Measurements from ENCODE around the gene DGCR2. TPM values are rescaled to one million over a fixed set of nuclear protein-coding genes. Genes with fewer than 3 reads are reported as not detected.
"Not testable (repeated sequence)": the region's sequence is repeated elsewhere in the genome, so short reads cannot be mapped to it uniquely, and the experiment has no call there.

The DGCR2 gene
- total and polyA plus RNA-seq, 5 experiments from 2014 or later = 29.5 to 66.6 (median 61.8) TPM

- ATAC-seq = no peak
- Mint-ChIP-seq H3K4me3 (peak overlapping the region in 1 of 10 donors; percentile 41), H3K36me3 (peaks cover 0 to 89% (median 12%) of the 10 kb centered on the region in 3 donors), H3K27ac (peak overlapping the region in 8 of 10 donors; percentile 12 to 86 (median 70)), H3K9me3 (no peaks in the 10 kb centered on the region), H3K27me3 (no peaks in the 10 kb centered on the region), H3K4me1 (peaks cover 2 to 27% (median 13%) of the 10 kb centered on the region in 4 donors)
- no peak for DNase-seq
- POLR2A ChIA-PET = no interaction called here
Observed at GRCh38 chr22:19058713-19059451, 63.3 kb downstream of the DGCR2 start.

GRCh38 chr22:19057999-19058491 lies 64.2 kb downstream of the DGCR2 start:
- ATAC-seq (no peak), DNase-seq (no peak)
- H3K9me3 Mint-ChIP-seq = no peaks in the 10 kb centered on the region
- H3K27ac Mint-ChIP-seq = peak overlapping the region in 6 of 10 donors; percentile 38 to 85 (median 75)
- POLR2A ChIA-PET = interaction anchor here (0.7 kb wide), 1 partner anchor 8 kb away, joined by 3 read pairs; no protein-coding TSS in a partner anchor
- H3K4me3 Mint-ChIP-seq = no peak overlapping the region
- no peaks in the 10 kb centered on the region for H3K27me3 Mint-ChIP-seq
- peaks cover 0 to 91% (median 12%) of the 10 kb centered on the region in 3 donors for H3K36me3 Mint-ChIP-seq
- peaks cover 6 to 27% (median 13%) of the 10 kb centered on the region in 4 donors for H3K4me1 Mint-ChIP-seq

- Mint-ChIP-seq H3K9me3 (no peaks in the 10 kb centered on the region), H3K4me1 (peaks cover 5 to 27% (median 13%) of the 10 kb centered on the region in 4 donors), H3K4me3 (no peak overlapping the region), H3K27ac (peak overlapping the region in 4 of 10 donors; percentile 43 to 80 (median 56)), H3K27me3 (no peaks in the 10 kb centered on the region), H3K36me3 (peaks cover 0 to 91% (median 12%) of the 10 kb centered on the region in 3 donors)
- ATAC-seq = no peak
- POLR2A ChIA-PET = interaction anchor here (0.7 kb wide), 1 partner anchor 9 kb away, joined by 3 read pairs; no protein-coding TSS in a partner anchor
- DNase-seq = no peak
Observed at GRCh38 chr22:19057539-19057938, 64.7 kb downstream of the DGCR2 start.

DNA sequence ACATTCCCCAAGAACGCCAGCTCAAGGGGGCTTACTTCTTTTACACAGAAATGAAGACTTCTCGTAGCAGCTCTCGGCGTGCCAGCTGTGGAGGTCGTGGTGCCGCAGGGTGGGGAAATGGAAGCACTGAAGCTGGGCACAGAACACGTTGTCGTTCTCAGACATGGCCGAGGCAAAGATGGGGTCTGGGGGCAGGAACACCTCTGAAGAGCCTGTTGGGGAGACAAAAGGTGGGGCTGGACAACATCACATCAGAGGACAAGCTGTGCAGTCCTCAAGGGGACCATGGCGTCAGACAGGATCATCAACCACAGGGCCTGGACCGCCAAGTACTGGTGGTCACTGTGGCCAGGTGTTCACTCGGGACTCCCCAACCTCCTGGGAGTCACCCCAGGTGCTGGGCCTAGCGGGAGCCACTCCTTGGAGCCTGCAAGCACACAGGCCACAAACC lies 65.2 kb downstream of the DGCR2 start:
- no peak overlapping the region for H3K4me3 Mint-ChIP-seq
- H3K9me3 Mint-ChIP-seq = no peaks in the 10 kb centered on the region
- peak overlapping the region in 5 of 10 donors; percentile 40 to 60 (median 51) for H3K27ac Mint-ChIP-seq
- no peaks in the 10 kb centered on the region for H3K27me3 Mint-ChIP-seq
- no peak for DNase-seq
- ATAC-seq = no peak
- POLR2A ChIA-PET = no interaction called here
- peaks cover 0 to 93% (median 12%) of the 10 kb centered on the region in 3 donors for H3K36me3 Mint-ChIP-seq
- peaks cover 5 to 27% (median 13%) of the 10 kb centered on the region in 4 donors for H3K4me1 Mint-ChIP-seq

DNA sequence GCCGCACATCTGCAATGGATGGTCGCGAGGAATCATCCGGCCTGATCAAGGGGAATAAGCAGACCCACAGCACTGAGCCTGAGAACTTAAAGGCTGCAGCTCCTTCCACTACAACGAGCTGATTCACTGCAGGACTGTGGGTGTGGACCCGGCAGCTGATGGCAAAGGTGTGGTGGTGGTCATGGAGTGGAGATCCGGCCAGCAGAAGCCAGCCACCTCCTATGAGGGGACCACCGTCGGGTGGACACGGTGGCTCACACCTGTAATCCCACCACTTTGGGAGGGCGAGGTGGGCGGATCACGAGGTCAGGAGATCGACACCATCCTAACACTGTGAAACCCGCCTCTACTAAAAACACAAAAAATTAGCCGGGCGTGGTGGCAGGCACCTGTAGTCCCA lies 66.4 kb downstream of the DGCR2 start:
- Mint-ChIP-seq H3K4me3 (no peak overlapping the region), H3K4me1 (peaks cover 6 to 27% (median 17%) of the 10 kb centered on the region in 4 donors), H3K27ac (peak overlapping the region in 3 of 10 donors; percentile 12 to 59 (median 25)), H3K27me3 (no peaks in the 10 kb centered on the region), H3K9me3 (no peaks in the 10 kb centered on the region), H3K36me3 (peaks cover 0 to 93% (median 12%) of the 10 kb centered on the region in 3 donors)
- POLR2A ChIA-PET = interaction anchor here (0.6 kb wide), 1 partner anchor 11 kb away, joined by 3 read pairs; no protein-coding TSS in a partner anchor
- no peak for ATAC-seq
- no peak for DNase-seq

DNA sequence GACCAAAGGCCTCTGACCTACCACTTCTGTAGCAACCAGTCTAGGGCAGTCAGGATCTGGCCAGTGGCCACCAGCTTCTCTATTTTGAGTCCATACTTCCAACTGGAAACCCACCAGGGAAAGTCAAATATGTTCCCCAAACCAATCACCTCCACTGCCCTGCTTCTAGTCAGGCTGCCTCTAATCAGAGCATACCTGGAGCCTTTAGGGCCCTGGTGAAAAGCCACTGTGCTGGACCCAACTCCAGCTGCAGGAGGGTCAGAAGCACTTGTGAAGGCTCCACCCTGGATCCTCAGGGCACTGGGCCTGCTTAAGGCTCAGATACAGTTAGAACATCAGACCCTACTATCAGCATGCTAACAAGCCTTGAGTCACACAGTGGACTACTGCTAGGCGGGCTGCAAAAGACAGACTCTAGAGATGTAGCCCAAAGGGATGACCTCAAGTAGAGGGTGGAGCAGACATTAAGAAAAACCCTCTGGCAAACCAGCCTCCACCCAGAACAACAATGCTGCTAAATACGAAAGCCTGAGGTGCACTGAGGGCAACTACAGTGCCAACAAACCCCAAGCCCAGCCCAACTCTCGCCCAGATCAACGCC lies 69.2 kb downstream of the DGCR2 start:
- Mint-ChIP-seq H3K27me3 (no peaks in the 10 kb centered on the region), H3K4me3 (no peak overlapping the region), H3K4me1 (peaks cover 6 to 15% (median 12%) of the 10 kb centered on the region in 4 donors), H3K27ac (peak overlapping the region in 3 of 10 donors; percentile 2 to 68 (median 19)), H3K9me3 (no peaks in the 10 kb centered on the region), H3K36me3 (peaks cover 0 to 95% (median 9%) of the 10 kb centered on the region in 3 donors)
- POLR2A ChIA-PET = no interaction called here
- ATAC-seq (no peak), DNase-seq (no peak)

GRCh38 chr22:19051381-19052072 lies 70.7 kb downstream of the DGCR2 start:
- Mint-ChIP-seq H3K27me3 (no peaks in the 10 kb centered on the region), H3K4me3 (no peak overlapping the region), H3K4me1 (peaks cover 6 to 13% (median 11%) of the 10 kb centered on the region in 4 donors), H3K36me3 (peaks cover 0 to 96% (median 15%) of the 10 kb centered on the region in 3 donors), H3K9me3 (no peaks in the 10 kb centered on the region), H3K27ac (peak overlapping the region in 4 of 10 donors; percentile 1 to 67 (median 26))
- ATAC-seq (no peak), DNase-seq (no peak)
- POLR2A ChIA-PET = interaction anchor here (0.7 kb wide), 1 partner anchor 1179 kb away, joined by 4 read pairs; no protein-coding TSS in a partner anchor

GRCh38 chr22:19050847-19051246 lies 71.4 kb downstream of the DGCR2 start:
- POLR2A ChIA-PET = interaction anchor here (0.7 kb wide), 1 partner anchor 1180 kb away, joined by 4 read pairs; no protein-coding TSS in a partner anchor
- H3K36me3 Mint-ChIP-seq = peaks cover 0 to 96% (median 15%) of the 10 kb centered on the region in 3 donors
- not testable (repeated sequence) for H3K27me3 Mint-ChIP-seq, H3K4me3 Mint-ChIP-seq, H3K9me3 Mint-ChIP-seq, DNase-seq, ATAC-seq
- peaks cover 6 to 13% (median 11%) of the 10 kb centered on the region in 4 donors for H3K4me1 Mint-ChIP-seq
- H3K27ac Mint-ChIP-seq = peak overlapping the region in 2 of 10 donors; percentile 44 to 67

- H3K4me1 Mint-ChIP-seq = peaks cover 6 to 11% (median 7%) of the 10 kb centered on the region in 4 donors
- no peak for ATAC-seq
- POLR2A ChIA-PET = no interaction called here
- H3K9me3 Mint-ChIP-seq = no peaks in the 10 kb centered on the region
- no peaks in the 10 kb centered on the region for H3K27me3 Mint-ChIP-seq
- no peak for DNase-seq
- H3K4me3 Mint-ChIP-seq = no peak overlapping the region
- H3K36me3 Mint-ChIP-seq = peaks cover 2 to 97% (median 17%) of the 10 kb centered on the region in 3 donors
- peak overlapping the region in 2 of 10 donors; percentile 60 to 79 for H3K27ac Mint-ChIP-seq
Observed at GRCh38 chr22:19050117-19050516, 72.1 kb downstream of the DGCR2 start.

DNA sequence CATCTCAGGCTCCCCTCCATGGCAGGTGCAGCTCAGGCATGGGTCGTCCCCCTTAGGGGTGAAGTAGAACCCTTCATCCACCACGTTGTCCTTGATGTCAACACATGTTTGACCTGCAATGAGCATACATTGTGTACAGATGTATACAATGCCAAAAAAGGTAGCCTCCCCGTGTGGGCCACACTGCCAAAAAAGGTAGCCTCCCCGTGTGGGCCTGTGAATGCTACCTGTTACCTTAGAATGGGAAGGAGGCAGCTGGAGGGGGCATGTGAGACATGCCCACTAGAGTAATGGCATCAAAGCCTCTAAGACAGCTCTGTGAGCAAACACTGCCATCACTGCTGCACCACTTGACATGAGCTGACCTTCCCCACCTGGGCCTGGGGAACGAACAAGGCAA lies 73.7 kb downstream of the DGCR2 start:
- Mint-ChIP-seq H3K9me3 (no peaks in the 10 kb centered on the region), H3K36me3 (peaks cover 5 to 100% (median 19%) of the 10 kb centered on the region in 3 donors), H3K4me3 (no peak overlapping the region), H3K27ac (peak overlapping the region in 2 of 10 donors; percentile 29 to 56), H3K4me1 (peaks cover 3 to 11% (median 7%) of the 10 kb centered on the region in 4 donors), H3K27me3 (no peaks in the 10 kb centered on the region)
- ATAC-seq = no peak
- POLR2A ChIA-PET = interaction anchor here (0.6 to 0.8 kb wide), 2 partner anchors 62 to 93 kb away, joined by 3 read pairs; no protein-coding TSS in a partner anchor
- DNase-seq = no peak

DNA sequence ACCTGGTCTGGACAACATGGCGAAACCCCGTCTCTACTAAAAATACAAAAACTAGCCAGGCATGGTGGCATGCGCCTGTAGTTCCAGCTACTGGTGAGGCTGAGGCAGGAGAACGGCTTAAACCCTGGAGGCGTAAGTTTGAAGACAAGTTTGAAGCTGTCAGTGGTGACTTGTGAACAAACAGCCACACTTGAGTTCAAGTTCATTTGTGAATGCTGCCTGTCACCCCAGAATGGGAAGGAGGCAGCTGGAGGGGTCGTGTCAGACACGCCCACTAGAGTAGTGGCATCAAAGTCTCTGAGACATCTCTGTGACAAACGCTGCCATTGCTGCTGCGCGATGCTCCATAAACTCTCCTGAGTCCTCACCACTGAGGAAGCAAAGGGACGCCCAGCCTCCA lies 74.2 kb downstream of the DGCR2 start:
- H3K9me3 Mint-ChIP-seq = no peaks in the 10 kb centered on the region
- DNase-seq = no peak
- POLR2A ChIA-PET = no interaction called here
- no peaks in the 10 kb centered on the region for H3K27me3 Mint-ChIP-seq
- H3K27ac Mint-ChIP-seq = no peak overlapping the region
- H3K4me3 Mint-ChIP-seq = no peak overlapping the region
- H3K4me1 Mint-ChIP-seq = peaks cover 0 to 10% (median 7%) of the 10 kb centered on the region in 4 donors
- no peak for ATAC-seq
- peaks cover 5 to 98% (median 22%) of the 10 kb centered on the region in 3 donors for H3K36me3 Mint-ChIP-seq
